ENCODE measurements around the gene ADGRV1.
"Not testable (repeated sequence)": the region's sequence is repeated elsewhere in the genome, so short reads cannot be mapped to it uniquely, and the experiment has no call there.

The ADGRV1 gene

GRCh38 chr5:90549729-90550275 lies 8.8 kb upstream of the ADGRV1 start:
- no peak for DNase-seq (ENCODE audit: low spot score)

DNA sequence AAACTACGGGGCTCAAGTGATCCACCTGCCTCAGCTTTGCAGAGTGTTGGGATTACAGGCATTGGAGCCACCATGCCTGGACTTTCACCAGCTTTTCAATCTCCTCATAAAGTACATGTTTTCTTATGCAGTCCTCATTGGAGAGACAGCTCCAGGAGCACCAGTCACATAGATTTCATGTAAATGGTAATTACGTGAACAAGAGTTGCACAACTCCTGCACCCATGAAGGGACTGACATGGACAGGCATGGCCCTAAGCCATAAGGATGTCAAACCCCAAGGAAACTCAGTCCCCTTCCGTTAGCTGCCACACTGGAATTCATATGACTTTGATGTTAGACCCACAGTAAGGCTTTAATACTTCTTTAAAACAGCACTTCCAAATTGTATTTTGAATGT lies 7.6 kb upstream of the ADGRV1 start:
- DNase-seq (ENCODE audit: low spot score): no peak

DNA sequence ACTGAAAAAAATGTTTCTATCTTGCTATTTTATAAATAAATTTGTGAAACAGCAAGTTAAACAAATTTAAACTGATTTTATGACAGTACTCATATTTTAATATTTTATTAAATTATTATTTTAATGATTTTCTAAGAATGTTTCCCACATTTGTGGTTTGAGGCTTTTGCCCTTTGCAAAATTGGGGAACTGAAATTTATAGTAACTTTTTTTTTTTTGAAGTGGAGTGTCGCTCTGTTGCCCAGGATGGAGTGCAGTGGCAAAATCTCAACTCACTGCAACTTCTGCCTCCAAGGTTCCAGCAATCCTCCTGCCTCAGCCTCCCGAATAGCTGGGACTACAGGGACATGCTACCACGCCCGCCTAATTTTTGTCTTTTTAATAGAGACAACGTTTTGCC lies 7.2 kb upstream of the ADGRV1 start:
- no peak for DNase-seq (ENCODE audit: low spot score)

DNA sequence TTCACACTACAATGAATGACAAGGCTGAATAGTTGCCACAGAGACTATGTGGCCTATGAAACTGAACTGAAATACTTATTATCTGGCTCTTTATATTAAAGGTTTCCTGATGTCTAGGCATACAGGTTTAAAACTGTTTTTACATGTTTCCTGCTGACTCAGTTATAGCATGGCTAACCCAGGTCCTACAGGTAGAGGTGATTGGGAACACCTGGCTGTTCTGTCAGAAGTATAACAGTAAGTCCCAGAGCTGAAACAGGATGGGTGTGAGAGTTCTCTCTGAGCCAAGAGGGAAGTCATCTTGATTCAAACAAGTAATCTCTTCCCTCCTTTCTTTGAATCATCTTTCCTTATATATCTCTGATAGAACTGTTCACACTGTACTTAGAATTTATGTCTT lies 4.9 kb upstream of the ADGRV1 start:
- no peak for DNase-seq (ENCODE audit: low spot score)

DNA sequence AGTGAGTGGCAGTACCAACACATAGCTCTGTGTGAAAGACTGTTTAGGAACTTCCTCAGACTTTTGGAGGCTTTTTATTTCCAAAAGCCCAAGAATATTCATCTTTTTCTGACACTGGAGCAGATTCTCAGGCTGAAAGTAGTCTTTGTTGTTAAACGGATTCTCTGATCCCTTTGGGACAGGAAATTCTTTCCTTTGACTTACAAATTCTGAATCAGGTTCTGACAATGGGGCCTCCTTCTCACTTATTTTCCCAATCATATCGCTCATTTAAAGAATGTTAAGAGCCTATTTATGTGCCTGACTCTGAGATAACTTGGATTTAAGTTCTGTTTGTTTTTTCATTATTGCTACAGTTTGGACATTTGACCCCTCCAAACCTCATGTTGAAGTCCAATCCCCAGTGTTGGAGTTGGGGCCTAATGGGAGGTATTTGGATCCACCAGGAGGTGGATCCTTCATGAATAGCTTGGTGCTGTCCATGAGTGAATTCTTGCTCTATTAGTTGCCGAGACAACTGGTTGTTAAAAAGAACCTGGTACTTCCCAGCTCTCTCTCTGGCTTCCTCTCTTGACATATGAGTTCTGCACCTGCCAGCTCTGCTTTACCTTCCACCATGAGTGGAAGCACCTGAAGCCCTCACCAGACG lies 4.1 kb upstream of the ADGRV1 start:
- DNase-seq (ENCODE audit: low spot score): no peak

- DNase-seq (ENCODE audit: low spot score): no peak
Measured at GRCh38 chr5:90555666-90556065, 2.9 kb upstream of the ADGRV1 start.

DNA sequence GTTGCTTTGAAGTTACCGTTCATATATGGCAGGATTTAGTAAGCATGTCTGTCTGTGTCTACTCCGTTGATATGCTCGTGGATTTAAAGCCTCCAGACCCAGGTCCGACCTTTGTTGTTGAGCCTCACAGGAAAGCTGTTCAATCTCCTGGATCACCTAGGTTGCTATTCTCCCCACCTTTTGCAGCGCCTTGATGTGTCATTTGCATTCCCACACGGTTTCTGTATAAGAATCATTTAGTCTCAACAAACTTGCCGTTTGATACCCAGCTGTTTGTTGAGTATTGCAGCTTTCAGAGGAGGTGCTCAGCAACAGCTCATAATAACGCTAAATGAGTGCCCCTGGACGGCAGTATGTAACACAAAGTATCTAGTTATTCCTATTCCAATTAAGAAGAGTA lies 1.2 kb upstream of the ADGRV1 start:
- DNase-seq (ENCODE audit: low spot score): no peak

- DNase-seq (ENCODE audit: low spot score): no peak
Measured at GRCh38 chr5:90557871-90558270, 726 bp upstream of the ADGRV1 start.

DNA sequence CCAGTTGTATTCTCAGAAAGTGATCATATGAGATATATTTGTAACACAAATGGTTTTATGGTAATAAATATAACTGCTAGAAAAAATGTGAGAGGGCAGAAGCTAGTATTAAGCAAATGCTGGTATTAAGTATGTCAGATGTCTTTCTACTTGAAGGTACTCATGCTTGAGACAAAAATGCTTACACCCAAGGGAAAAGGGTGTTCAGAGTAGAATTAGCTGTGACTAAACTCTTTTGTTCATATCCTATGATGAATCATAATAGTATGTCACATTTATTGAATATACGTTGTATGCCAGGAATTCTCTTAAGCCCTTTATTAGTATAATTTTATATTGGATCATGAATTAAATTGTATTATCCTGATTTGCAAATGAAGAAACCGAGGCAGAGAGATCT lies 2.2 kb downstream of the ADGRV1 start:
- no peak for DNase-seq (ENCODE audit: low spot score)

- no peak for DNase-seq (ENCODE audit: low spot score)
Measured at GRCh38 chr5:90561766-90562165, 3.2 kb downstream of the ADGRV1 start.

DNA sequence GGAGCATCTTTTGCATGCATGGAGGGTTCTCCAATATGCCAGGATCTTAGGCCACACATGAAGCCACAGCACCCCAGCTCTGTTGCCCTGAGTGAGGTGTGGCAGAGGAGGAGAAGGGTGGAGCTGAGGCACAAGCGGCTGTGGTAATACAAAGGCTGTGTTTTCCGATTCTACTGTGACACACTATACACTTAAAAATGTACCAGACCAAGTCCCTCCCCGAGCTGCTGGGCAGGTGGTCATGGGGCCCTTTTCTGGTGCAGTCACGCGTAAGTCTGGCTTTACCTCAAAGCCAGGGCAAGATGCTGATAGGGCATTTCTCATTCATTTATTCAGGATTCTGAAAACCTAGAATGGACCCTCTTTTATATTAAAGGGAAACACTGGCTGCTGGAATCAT lies 3.7 kb downstream of the ADGRV1 start:
- DNase-seq (ENCODE audit: low spot score): no peak

GRCh38 chr5:90563108-90563507 lies 4.5 kb downstream of the ADGRV1 start:
- DNase-seq (ENCODE audit: low spot score): no peak

DNA sequence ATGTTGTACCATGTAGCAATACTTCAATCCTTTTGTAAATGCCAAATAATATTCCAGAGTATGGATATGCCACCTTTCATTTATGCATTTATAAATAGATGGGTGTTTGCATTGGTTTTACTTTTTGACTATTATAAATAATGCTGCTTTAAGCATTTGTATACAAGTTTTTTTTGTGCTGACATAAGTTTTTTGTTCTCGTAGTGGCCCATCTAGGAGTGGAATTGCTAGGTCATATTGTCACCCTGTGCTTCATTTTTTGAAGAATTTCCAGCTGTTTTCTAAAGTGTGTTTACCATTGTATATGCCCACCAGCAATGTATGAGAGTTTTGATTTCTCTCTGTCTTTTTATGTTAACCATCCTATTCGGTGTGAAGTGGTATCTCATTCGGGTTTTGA lies 6.9 kb downstream of the ADGRV1 start:
- no peak for DNase-seq (ENCODE audit: low spot score)

- DNase-seq (ENCODE audit: low spot score): no peak
Measured at GRCh38 chr5:90569084-90569483, 10.5 kb downstream of the ADGRV1 start.

DNA sequence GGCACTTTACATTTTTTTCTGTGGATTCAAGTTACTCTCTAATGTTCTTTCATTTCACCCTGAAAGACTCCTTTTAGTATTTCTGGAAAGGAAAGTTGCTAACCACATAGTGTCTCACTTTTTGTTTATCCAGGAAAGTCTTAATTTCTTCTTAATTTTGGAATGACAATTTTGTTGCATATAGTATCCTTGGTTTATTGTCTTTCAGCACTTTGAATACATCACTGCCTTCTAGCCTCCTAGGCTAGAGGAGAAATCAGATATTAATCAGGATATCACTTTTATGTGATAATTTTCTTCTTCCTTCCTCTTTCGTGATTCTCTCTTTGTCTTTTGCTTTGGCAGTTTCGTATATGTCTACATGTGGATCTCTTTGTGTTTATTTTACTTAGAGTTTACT lies 11.4 kb downstream of the ADGRV1 start:
- DNase-seq (ENCODE audit: low spot score): no peak

DNA sequence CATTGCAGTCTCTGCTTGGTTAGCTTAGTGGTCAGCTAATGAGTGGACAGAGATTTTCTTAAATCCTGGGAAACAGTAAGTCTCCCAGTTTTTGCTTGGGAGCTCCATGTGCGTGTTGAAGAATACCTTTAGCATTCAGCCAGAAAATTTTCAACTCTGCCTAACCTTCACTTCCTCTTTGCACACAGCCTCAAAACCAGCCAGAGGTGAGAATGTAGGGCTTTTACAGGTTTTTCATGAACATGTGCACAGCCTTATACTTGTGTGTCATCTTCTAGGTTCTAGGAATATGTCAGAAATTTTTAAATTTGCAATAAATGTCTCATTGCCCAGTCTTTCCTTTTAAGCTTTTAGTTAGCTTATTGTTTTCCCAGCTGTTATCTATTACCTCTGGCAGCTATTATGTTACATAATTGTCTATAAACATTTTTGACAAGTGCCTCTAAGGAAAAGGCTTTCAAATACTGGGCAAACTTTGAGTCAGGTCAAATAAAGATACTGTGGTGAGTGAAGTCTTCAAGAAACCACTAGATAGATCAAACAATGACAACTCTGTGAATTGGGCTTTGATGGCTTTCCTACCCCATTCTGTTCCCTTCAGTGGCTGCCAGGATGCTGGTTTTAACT lies 12.7 kb downstream of the ADGRV1 start:
- no peak for DNase-seq (ENCODE audit: low spot score)

- no peak for DNase-seq (ENCODE audit: low spot score)
Measured at GRCh38 chr5:90575712-90576111, 17.1 kb downstream of the ADGRV1 start.

- not testable (repeated sequence) for DNase-seq (ENCODE audit: low spot score)
Measured at GRCh38 chr5:90576566-90576965, 18.0 kb downstream of the ADGRV1 start.

DNA sequence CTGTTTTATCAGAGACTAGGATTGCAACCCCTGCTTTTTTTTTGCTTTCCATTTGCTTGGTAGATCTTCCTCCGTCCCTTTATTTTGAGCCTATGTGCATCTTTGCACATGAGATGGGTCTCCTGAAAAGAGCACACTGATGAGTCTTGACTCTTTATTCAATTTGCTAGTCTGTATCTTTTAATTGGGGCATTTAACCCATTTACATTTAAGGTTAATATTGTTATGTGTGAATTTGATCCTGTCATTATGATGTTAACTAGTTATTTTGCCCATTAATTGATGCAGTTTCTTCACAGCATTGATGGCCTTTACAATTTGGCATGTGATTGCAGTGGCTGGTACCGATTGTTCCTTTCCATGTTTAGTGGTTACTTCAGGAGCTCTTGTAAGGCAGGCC lies 21.3 kb downstream of the ADGRV1 start:
- not testable (repeated sequence) for DNase-seq (ENCODE audit: low spot score)

DNA sequence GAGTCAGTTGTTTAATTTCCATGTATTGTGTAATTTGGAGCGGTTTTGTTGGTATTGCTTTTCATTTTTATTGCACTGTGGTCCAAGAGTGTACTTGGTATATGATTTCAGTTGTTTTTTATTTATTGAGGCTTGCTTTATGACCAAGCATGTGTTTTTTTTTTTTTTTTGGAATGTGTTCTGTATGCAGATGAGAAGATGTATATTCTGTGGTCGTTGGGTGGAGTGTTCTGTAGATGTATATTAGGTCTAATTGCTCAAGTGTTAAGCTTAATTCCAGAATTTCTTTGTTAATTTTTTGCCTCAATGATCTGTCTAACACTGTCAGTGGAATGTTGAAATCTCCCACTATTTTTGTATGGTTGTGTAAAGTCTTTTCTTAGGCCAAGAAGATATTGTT lies 23.4 kb downstream of the ADGRV1 start:
- DNase-seq (ENCODE audit: low spot score): no peak

- DNase-seq (ENCODE audit: low spot score): no peak
Measured at GRCh38 chr5:90585337-90585986, 26.9 kb downstream of the ADGRV1 start.

DNA sequence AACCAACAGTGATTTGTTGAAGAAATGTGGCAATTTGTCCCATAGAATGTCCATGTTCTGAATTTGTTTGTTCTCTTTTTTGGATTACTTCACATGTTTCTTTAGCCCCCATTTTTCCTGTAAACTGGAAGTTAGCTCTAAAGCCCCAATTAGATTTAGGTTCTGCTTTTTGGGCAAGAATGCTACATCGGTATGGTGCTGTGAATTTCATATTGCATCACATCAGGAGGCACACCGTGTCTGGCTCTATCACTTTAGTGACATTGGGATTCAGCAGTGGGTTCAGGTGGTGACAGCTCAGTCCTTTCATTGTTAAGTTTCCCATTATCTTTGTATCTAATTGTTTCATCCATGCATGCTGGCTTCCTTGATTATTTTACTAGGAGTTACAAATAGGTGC lies 27.9 kb downstream of the ADGRV1 start:
- no peak for DNase-seq (ENCODE audit: low spot score)

DNA sequence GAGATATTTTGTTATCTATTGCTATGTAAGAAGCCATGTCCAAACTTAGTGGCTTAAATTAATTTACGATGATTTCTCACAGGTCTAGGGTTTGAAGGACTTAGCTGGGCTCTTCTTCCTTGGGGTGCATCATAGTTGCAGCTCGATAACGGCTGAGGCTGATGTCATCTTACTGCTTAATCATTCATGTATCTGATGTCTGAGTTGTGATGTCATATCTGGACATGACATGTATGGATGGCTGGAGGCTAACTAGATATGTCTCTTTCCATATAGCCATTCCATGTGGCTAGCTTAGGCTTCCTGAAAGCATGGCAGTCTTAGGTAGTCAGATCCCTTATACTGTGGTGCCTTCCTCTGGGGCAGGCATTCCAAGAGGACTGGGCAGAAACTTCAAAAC lies 31.6 kb downstream of the ADGRV1 start:
- DNase-seq (ENCODE audit: low spot score): no peak

Measured in LoVo (cell line).